GM10266 (cell line): Measurements from ENCODE around the gene NDST4.

Source experiments
- DNase-seq: peaks from one replicate; pipeline ENCODE4 v3.0.0; 2012; ENCODE audit errors: extremely low spot score
- TF ChIP-seq, protein P1 (sequence below): IDR thresholded peaks from 2 replicates; pipeline ENCODE4 v1.5.1; 2012; ENCODE audit warnings: mild to moderate bottlenecking, low read depth; ENCODE audit not compliant: control insufficient read depth, insufficient read depth; ENCODE audit errors: missing control alignments

Gene NDST4

DNA sequence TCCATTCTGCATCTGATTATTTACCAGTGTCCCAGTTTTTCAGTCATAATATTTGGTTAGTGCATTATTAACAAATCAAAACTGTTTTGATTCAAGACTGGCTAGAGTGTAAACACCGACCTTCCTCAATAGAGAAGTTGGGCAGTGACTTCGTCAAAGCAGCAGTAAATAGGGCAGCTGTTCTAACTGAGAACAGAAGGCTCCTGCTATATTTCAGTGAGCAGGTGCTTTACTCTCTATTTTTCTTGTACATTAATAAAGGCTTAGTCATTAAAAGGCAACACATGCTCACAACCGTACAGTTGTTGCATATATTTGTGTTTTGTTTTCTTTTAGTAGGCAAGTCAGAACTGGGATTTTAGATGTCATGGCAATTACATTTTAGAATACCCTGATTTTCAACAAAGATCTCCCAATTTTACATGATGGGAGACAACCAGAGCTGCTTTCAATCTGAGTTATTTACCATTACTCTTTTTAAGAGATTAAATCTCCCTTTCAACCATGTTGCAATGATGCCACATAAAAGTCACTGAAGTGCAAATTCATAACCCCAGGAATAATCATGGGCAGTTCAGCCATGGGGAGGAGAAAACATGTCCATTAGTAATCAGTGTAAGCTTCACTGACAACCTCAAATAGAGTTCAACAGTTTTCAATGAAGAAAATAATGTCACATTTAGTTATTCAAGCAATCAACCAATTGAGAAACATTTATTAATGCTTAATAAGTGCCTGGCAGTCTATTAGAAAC is 233.3 kb downstream of the NDST4 start:
- no peak for DNase-seq
- TF ChIP-seq, protein P1, sequence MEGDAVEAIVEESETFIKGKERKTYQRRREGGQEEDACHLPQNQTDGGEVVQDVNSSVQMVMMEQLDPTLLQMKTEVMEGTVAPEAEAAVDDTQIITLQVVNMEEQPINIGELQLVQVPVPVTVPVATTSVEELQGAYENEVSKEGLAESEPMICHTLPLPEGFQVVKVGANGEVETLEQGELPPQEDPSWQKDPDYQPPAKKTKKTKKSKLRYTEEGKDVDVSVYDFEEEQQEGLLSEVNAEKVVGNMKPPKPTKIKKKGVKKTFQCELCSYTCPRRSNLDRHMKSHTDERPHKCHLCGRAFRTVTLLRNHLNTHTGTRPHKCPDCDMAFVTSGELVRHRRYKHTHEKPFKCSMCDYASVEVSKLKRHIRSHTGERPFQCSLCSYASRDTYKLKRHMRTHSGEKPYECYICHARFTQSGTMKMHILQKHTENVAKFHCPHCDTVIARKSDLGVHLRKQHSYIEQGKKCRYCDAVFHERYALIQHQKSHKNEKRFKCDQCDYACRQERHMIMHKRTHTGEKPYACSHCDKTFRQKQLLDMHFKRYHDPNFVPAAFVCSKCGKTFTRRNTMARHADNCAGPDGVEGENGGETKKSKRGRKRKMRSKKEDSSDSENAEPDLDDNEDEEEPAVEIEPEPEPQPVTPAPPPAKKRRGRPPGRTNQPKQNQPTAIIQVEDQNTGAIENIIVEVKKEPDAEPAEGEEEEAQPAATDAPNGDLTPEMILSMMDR: no peak

- DNase-seq: no peak
- TF ChIP-seq, protein P1: no peak
Observed at GRCh38 chr4:114875630-114876029, 237.8 kb downstream of the NDST4 start.

- TF ChIP-seq, protein P1: no peak
- DNase-seq: no peak
Observed at GRCh38 chr4:114874321-114874720, 239.1 kb downstream of the NDST4 start.

DNA sequence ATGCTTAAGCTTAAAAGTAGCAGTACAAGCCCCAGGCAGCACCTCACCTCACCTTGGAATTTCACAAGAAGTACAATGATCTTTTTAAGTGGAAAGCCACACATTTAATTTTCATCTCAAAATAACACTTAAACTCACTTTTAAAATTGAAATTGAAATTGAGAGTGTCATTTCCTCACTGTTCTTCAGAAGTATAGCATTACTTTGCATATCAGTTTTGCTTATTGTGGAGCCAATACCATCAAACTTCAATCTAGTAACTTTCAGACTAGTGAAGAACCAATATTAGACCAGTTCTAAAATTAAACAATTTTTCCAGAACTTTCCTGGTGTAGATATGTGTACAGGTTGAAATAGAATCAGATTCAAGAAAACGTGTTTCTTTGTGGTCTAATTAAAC is 242.4 kb downstream of the NDST4 start:
- TF ChIP-seq, protein P1: no peak
- no peak for DNase-seq

DNA sequence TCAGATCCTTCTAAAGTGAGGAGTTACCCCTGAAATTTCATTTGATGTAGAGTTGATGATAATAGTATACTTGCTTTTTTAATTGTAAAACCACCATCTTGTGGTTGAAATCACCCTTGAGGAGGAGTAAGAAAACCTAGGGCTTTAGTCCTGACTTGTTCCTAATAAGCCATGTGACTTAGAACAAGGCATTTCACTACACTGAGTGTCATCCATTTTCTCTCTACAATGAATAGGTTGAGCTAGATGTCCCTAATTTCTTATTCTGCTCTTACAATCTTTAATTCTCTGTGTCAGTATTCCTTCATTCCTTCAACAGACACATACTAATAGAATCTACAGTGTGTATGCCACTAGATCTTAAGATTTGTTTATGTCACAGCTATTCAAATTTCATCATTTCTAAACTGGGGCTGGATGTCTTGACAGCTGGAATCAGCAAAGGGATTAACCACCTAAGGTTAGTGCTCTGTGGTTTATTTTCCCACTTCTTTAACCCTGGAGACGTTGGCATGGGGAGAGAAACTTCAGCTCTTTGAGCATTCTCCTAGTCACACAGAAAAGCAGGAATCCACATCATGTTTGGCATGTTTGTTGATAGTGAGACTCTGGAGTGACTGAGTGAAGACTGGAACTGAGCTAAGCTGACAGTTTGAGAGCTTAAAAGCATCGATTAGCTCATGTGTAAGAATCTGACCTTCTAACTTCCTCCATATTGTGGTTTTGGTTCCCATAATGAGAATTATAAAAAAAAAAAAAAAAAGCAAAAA is 246.3 kb downstream of the NDST4 start:
- DNase-seq: no peak
- TF ChIP-seq, protein P1: no peak

- no peak for DNase-seq
- TF ChIP-seq, protein P1: no peak
Observed at GRCh38 chr4:114864060-114864459, 249.4 kb downstream of the NDST4 start.

DNA sequence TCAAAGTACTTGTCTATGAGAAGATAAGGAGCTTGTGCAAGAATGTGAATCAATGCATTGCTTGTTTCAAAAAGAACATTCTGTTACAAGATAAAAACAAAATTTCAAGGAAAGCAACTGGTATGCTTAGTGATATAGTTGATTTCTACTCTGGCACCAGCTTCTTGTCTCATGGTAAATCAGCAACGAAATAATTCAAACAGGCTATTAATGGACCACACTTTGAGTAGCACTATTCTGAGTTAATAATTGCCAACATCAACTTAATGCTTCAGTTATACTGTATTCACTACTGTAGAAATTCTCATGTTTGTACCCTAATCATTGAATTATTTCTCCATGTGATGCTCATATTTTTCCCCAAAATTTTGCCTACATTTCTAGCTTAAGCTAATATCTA is 252.6 kb downstream of the NDST4 start:
- no peak for DNase-seq
- TF ChIP-seq, protein P1: no peak
